SK-N-SH treated with all-trans-retinoic acid at 6 μM for 48 hours (cell line): ENCODE data around the gene FGD1.
A peak's percentile ranks its signal among the peaks of the same experiment; 100 is the strongest.

Source experiments
- ATAC-seq: fragments of 200-7000 bp; cut with Tn5 transposase; 3 replicates; pipeline ENCODE4 v1.9.1; 2020; ENCODE audit warnings: mild to moderate bottlenecking, moderate library complexity
- ARNTL ChIP-seq: fragments of 450-650 bp; formaldehyde crosslinking; IDR thresholded peaks from 2 replicates; pipeline ENCODE4 v1.5.0; 2020; ENCODE audit warnings: low read depth, mild to moderate bottlenecking, moderate library complexity, borderline replicate concordance
- BACH2 ChIP-seq: fragments of 250-450 bp; sonication (Bioruptor Pico); IDR thresholded peaks from 2 replicates; pipeline ENCODE4 v1.9.0; 2021; ENCODE audit warnings: mild to moderate bottlenecking, borderline replicate concordance
- CREB5 ChIP-seq: fragments of 250-450 bp; sonication (Bioruptor Pico); IDR thresholded peaks from 2 replicates; pipeline ENCODE4 v1.5.1; 2020; ENCODE audit warnings: low read depth, mild to moderate bottlenecking, moderate library complexity
- CSDC2 ChIP-seq: fragments of 250-450 bp; sonication (Bioruptor Pico); IDR thresholded peaks from 2 replicates; pipeline ENCODE4 v1.5.0; 2020; ENCODE audit warnings: mild to moderate bottlenecking, moderate library complexity
- CSRNP3 ChIP-seq: fragments of 250-450 bp; sonication (Bioruptor Pico); IDR thresholded peaks from 2 replicates; pipeline ENCODE4 v1.5.1; 2021; ENCODE audit warnings: mild to moderate bottlenecking, moderate library complexity
- ESRRG ChIP-seq: fragments of 250-450 bp; sonication (Bioruptor Pico); IDR thresholded peaks from 2 replicates; pipeline ENCODE4 v1.6.1; 2021; ENCODE audit warnings: mild to moderate bottlenecking
- ISL1 ChIP-seq: fragments of 250-450 bp; sonication (Bioruptor Pico); IDR thresholded peaks from 2 replicates; pipeline ENCODE4 v2.1.2; 2022; ENCODE audit warnings: mild to moderate bottlenecking, moderate library complexity
- OSR1 ChIP-seq: fragments of 250-450 bp; sonication (Bioruptor Pico); IDR thresholded peaks from 2 replicates; pipeline ENCODE4 v1.8.0; 2022; ENCODE audit warnings: moderate library complexity, mild to moderate bottlenecking, inconsistent platforms
- PATZ1 ChIP-seq: fragments of 250-450 bp; sonication (Bioruptor Pico); IDR thresholded peaks from 2 replicates; pipeline ENCODE4 v1.8.0; 2020; ENCODE audit warnings: mild to moderate bottlenecking, moderate library complexity, borderline replicate concordance
- POU6F1 ChIP-seq: fragments of 250-450 bp; sonication (Bioruptor Pico); IDR thresholded peaks from 2 replicates; pipeline ENCODE4 v1.8.0; 2021; ENCODE audit warnings: low read depth, mild to moderate bottlenecking, moderate library complexity, borderline replicate concordance
- RARB ChIP-seq: fragments of 250-450 bp; sonication (Bioruptor Pico); IDR thresholded peaks from 2 replicates; pipeline ENCODE4 v1.8.0; 2021; ENCODE audit warnings: mild to moderate bottlenecking, moderate library complexity
- SNAI2 ChIP-seq: fragments of 250-450 bp; sonication (Bioruptor Pico); IDR thresholded peaks from 2 replicates; pipeline ENCODE4 v1.5.0; 2020; ENCODE audit warnings: mild to moderate bottlenecking, moderate library complexity
- TCF4 ChIP-seq: fragments of 250-450 bp; sonication (Bioruptor Pico); IDR thresholded peaks from 2 replicates; pipeline ENCODE4 v1.8.0; 2021; ENCODE audit warnings: mild to moderate bottlenecking, moderate library complexity, borderline replicate concordance
- TOX ChIP-seq: fragments of 250-450 bp; sonication (Bioruptor Pico); IDR thresholded peaks from 2 replicates; pipeline ENCODE4 v1.8.0; 2021; ENCODE audit warnings: mild to moderate bottlenecking, moderate library complexity, borderline replicate concordance
- TSHZ2 ChIP-seq: fragments of 250-450 bp; sonication (Bioruptor Pico); IDR thresholded peaks from 2 replicates; pipeline ENCODE4 v1.5.0; 2020; ENCODE audit warnings: mild to moderate bottlenecking, moderate library complexity
- ZC3H10 ChIP-seq: fragments of 250-450 bp; sonication (Bioruptor Pico); IDR thresholded peaks from 2 replicates; pipeline ENCODE4 v1.5.1; 2021; ENCODE audit warnings: mild to moderate bottlenecking, moderate library complexity
- ZFP3 ChIP-seq: fragments of 250-450 bp; sonication (Bioruptor Pico); IDR thresholded peaks from 2 replicates; pipeline ENCODE4 v1.5.0; 2020; ENCODE audit warnings: mild to moderate bottlenecking, moderate library complexity
- ZNF565 ChIP-seq: fragments of 450-650 bp; formaldehyde crosslinking; conservative IDR thresholded peaks from 2 replicates; pipeline ENCODE4 v1.5.0; 2020; ENCODE audit warnings: low read depth, mild to moderate bottlenecking, moderate library complexity
- ZNF70 ChIP-seq: fragments of 450-650 bp; formaldehyde crosslinking; IDR thresholded peaks from 2 replicates; pipeline ENCODE4 v1.5.0; 2020; ENCODE audit warnings: mild to moderate bottlenecking, moderate library complexity
- ZNF8 ChIP-seq: fragments of 450-650 bp; formaldehyde crosslinking; IDR thresholded peaks from 2 replicates; pipeline ENCODE4 v1.5.0; 2020; ENCODE audit warnings: mild to moderate bottlenecking, moderate library complexity

The FGD1 gene

GRCh38 chrX:54473993-54474859, 21.8 kb downstream of the FGD1 start:
- peak; percentile 26; the same call in 2 of the 3 replicates for ATAC-seq
- no peak for TF ChIP-seq RARB (CRISPR knock-in tag)
- TF ChIP-seq CREB5 (CRISPR knock-in tag), result no peak
- no peak for TF ChIP-seq TCF4
- no peak for TF ChIP-seq ZNF70 (CRISPR knock-in tag)
- TF ChIP-seq BACH2 (CRISPR knock-in tag), result no peak
- TF ChIP-seq PATZ1, result no peak
- TF ChIP-seq ZNF8 (CRISPR knock-in tag), result no peak
- no peak for TF ChIP-seq CSRNP3 (CRISPR knock-in tag)
- no peak for TF ChIP-seq ARNTL (CRISPR knock-in tag)
- no peak for TF ChIP-seq ISL1 (CRISPR knock-in tag)
- no peak for TF ChIP-seq ZC3H10 (CRISPR knock-in tag)
- TF ChIP-seq TSHZ2, result no peak
- TF ChIP-seq ESRRG (CRISPR knock-in tag), result no peak

GRCh38 chrX:54470054-54470760, 25.8 kb downstream of the FGD1 start:
- TF ChIP-seq ZC3H10 (CRISPR knock-in tag) (no peak), SNAI2 (CRISPR knock-in tag) (no peak), CSDC2 (no peak), RARB (CRISPR knock-in tag) (no peak), ZNF70 (CRISPR knock-in tag) (no peak), ARNTL (CRISPR knock-in tag) (no peak)
- ATAC-seq, result no peak

- ATAC-seq, result peak; percentile 86
- TF ChIP-seq OSR1 (CRISPR knock-in tag) (no peak), BACH2 (CRISPR knock-in tag) (no peak), SNAI2 (CRISPR knock-in tag) (no peak), ARNTL (CRISPR knock-in tag) (no peak), PATZ1 (no peak), ZNF565 (no peak), CREB5 (CRISPR knock-in tag) (no peak), TOX (CRISPR knock-in tag) (no peak), ZFP3 (no peak), POU6F1 (CRISPR knock-in tag) (no peak), ZC3H10 (CRISPR knock-in tag) (no peak), ESRRG (CRISPR knock-in tag) (no peak), ZNF70 (CRISPR knock-in tag) (no peak), RARB (CRISPR knock-in tag) (no peak)
Observed at GRCh38 chrX:54452920-54453319, 43.1 kb downstream of the FGD1 start.
